Activated CD4-positive, alpha-beta T cell treated with anti-CD3 and anti-CD28 coated beads, Interleukin-10, Interleukin-2, amounts not matched to agents 100 ng/mL and 50 ng/mL, durations not matched to agents 16 hours and 8 hours (primary cell): ENCODE measurements around the gene PCBP2.
"Not testable (repeated sequence)": the region's sequence is repeated elsewhere in the genome, so short reads cannot be mapped to it uniquely, and the experiment has no call there.

Experiments used
- DNase-seq: peaks from one replicate; pipeline ENCODE4 v3.0.0-alpha.2; 2020

Gene PCBP2

DNA sequence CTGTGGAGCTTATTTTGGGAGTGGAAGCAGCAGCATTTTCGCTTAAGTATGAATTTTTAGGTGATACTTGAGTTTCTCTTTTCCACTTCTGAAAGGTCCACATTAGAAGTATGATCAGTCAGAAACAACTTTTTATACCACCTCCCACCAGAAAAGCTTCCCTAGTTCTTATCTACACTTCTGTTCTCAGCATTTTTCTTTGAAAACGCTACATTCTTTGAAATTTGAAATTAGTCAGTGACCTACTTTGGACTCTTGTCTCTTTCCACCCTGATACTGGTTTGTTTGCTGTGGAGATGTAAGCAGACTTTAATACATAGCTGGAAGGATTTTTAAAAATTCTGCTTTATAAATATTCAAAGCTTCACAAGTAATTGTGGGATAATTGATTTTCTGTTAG, 22.2 kb downstream of the PCBP2 start:
- no peak for DNase-seq

DNA sequence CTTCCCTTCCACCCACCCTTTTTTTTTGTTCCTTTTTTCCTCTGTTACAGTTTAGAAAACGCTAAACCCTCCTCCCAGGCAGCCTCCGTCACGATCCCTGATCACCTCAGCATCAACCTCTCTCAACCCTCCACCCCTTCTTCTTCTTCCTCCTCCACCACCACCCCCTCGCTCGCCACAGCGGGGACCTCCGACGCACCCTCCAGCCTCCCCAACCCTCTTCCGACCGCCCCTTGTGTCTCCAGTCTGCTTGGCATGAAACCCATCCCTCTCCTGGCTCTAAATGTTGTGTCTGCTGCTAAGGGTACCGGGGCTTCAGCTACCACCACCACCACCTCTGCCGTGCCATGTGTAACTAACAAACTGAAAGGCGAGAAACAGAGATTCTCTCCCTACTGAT, 22.9 kb downstream of the PCBP2 start:
- DNase-seq: no peak

DNA sequence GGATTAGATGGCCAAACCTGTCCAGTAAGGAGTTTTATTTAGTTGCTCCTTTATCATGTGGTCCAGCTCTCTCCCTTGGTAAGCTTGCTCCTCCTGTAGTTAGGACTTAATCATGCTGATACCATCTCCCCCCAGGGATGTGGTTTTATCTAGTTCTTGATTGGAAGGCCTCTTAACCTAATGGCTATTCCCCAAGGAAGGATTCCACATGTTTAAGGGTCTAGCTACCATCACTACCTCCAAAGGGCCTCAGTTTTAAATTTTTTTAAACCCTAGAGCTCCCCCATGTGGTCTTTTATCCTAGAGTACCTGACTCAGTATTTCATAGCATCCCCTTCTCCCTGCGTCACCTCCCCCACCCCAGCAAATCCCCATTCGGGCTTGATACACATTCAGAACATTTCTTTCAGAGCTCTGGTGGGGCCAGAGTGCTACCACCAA, 24.9 kb downstream of the PCBP2 start:
- no peak for DNase-seq

DNA sequence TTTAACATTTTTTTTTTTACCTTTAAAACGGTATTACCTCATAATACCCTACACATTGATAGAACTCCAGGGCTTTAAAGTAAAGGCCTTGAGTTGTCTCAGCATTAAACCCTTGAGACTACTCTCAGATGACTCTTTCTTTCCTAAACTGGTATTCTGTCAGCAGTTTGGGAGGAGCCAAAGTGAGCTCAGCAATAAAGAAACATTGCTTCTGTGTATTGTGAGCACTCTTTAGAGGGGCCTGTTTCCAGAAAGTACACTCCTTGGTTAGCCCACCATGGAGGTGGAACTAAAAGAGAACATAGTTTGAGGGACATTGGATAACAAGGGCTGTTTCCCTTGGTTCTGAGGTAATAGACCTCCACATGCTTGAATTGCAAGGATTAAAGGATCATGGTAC, 27.0 kb downstream of the PCBP2 start:
- no peak for DNase-seq

DNA sequence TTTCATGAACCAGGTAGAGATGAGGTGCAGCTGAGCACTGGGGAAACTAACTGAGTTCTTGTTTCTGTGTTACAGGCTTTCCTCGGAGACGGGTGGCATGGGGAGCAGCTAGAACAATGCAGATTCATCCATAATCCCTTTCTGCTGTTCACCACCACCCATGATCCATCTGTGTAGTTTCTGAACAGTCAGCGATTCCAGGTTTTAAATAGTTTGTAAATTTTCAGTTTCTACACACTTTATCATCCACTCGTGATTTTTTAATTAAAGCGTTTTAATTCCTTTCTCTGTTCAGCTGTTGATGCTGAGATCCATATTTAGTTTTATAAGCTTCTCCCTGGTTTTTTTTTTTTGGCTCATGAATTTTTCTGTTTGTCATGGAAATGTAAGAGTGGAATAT, 27.4 kb downstream of the PCBP2 start:
- no peak for DNase-seq

DNA sequence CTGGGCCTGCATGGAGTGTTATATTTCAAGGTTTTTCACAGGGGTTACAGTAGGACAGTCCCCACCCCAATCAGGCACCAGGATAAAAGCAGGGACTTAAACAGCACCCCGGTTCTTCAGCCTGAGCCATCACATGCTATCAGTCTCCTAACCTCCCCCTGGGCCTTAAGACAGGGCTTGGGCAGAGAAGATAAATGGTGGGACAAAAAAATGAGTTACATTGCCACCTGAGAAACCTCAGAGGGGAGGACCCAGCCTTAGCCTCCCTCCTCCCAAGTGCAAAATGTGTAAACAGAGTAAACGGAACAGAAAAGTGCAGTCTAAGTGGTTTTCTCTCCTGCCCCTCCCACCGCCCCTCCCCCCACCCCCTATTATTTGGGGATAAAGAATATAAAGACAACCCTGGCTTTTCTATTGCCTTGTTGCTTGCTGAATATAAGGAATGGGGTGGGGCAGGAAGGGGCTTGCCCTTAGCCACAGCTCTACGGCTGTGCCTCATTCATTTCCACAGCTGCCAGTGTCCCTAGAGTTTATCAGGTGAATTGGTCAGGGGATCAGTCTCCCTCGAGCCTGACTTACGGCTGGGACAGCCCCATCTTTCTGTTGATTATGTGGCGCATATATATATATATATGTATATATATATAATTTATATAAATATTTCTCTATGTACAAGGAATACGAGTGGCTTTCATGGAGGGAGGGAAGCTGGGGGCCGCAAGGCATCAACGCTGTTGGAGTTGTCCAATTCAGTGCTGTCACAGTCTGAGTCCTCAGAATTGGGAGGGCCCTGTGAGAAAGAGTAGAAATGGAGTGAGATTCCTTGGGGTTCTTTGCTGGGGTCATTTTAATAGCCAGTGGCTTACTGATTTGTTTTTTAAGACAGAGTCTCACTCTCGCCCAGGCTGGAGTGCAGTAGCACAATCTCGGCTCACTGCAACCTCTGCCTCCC, 28.9 kb downstream of the PCBP2 start:
- DNase-seq: no peak

DNA sequence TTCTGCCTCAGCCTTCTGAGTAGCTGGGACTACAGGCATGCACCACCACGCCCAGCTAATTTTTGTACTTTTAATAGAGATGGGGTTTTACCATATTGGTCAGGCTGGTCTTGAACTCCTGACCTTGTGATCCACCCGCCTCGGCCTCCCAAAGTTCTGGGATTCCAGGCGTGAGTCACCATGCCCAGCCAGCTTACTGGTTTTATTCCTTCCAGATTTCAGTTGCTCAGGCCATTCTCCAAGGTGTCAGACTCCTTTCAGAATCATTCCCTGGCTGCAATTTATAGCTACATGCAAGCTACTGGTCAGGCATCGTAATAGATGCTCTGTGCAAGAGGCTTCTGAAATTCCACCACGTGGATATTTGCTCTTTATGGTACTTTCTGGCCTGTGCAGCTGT, 29.6 kb downstream of the PCBP2 start:
- DNase-seq: not testable (repeated sequence)

DNA sequence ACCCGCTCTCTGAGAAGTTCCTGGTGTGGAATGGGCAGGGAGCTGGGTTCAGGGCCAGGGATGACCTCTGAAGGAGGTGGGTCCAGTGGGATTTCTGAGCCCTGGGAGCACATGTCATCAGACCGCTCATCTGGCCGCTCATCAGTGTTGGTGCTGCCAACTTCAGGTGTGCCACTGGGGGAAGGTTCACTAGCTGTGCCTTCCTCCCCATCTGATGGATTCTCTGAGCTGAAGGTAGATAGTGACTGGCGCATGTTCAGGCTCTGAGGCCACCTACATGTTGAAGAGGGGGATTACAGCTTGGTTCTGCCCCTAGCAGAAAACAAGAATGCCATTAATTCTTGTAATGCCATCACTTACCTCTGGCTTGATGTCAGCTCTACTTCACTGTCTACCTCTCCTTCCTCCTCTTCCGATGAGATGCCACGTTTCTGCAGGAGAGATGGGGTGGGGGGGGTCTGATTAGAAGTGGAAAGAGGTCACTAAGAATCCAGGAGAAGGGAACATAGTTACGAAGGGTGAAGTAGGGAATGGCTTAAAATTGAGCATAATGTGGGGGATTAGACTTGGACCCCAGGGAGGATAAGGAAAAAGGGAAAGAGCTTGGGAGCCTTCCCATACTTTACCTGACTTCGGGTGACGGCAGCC, 30.2 kb downstream of the PCBP2 start:
- no peak for DNase-seq

DNA sequence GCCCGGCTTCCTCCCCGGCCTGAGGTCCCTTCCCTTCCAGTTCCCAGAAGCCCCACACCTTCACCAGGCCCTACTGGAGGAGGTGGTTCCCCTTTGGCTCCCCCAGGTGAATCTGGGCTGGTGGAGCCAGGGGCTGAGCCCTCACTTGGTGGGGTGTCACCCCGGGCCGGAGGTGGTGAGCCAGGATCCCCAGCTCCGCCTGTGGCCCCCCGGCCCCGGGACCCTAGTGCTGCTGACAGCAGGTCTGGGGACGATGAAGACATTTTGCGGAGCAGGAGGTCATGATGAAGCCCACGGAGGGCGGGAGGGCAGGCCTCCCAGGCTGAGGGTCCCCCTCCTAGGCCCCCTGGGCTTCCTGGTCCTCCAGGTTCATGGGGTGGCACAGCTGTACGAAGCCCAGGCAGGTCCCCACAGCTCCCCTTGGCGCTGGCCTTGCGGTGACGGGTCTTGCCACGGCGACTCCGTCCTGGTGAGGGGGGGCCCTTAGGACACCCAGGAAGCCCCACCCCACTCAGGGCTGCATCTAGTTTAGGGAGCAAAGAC, 30.8 kb downstream of the PCBP2 start:
- DNase-seq: no peak

DNA sequence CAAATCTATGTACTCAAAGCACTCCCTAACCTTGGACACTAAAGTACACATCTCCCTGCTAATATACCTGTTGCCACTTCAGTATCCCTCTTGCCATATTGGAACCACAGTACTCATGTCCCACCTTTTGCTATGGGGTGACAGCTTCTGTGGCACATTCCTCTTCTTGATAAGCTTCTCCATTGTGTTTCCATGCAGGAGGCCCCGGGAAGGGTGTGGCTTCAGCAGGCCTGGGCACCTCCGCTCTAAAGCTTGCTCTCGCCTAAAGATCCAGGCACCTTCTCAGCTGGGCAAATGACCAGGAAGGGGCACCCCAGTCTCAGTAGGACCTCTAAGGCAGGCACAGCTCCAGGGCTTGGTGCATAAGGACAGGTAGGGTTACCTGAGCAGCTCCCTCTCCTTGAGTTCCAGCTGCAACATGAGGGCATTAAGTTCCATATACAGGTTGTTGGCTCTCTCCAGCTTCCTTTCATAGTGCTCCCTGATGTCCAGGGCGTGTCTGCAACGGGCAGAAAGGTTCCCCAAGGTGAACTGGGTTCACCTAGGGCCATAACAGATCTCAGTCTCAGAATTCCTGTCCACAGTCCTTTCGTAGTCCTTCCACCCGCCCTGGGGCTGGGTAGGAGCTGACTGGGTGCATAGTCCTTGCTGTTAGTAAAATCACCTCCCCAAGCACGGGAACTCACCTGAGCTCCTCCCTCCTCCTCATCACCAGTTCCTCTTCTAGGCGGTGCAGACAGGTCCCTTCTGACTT, 31.5 kb downstream of the PCBP2 start:
- no peak for DNase-seq

DNA sequence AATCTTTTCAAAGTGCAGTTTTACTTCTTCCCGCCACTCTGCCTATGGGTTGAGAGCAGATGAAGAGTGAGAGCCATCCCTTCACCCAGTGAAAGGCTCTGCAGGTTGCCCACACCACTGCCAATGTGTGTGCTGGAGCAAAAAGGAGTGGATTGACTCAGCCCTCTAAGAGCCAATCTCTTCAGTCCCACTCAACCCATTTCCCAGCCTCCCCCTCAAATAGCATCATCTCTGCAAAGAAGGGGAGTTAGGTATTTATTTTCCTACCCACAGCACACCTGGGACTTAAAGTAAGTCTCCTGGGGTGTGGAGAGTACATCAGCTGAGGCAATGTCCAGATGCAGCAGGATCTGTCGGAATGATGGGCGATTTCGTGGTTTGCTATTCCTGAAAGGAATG, 32.1 kb downstream of the PCBP2 start:
- DNase-seq: no peak

DNA sequence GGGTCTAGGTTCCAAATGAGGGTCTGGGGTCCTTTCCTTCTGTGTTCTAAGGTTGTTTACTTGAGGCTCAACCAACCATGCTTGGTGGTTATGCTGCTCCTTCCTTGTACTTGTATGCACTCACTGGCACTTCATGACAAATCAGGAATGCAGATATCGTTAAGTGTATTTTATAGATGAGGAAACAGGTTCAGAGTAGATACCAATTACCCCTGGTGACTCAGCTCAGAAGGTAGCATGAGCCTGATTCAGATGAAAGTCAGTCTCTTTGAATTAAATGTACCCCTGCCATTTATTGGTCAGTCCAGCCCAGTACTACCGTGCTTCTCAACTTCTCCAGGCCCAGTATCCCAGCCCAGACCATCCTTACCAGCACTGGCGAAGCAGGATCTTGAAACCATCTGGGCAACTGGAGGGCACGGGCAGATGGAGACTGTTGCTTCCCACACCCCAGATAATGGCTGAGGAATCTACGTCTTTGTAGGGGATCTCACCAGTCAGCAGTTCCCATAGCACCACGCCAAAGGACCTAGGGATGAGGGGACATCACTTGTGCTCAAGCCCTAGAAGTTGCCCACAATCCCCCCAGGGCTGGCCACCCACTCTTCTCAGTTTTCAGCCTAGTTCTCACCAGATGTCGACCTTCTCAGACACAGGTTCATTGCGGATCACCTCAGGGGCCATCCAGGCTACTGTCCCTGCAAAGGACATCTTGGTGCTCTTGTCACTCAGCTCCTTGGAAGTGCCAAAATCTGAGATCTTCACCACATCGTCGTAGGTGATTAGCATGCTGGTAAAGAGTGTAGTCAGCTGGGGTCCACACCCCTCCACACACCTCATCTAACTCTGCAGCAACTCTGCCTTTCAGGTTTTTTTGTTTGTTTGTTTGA, 33.0 kb downstream of the PCBP2 start:
- DNase-seq: no peak

DNA sequence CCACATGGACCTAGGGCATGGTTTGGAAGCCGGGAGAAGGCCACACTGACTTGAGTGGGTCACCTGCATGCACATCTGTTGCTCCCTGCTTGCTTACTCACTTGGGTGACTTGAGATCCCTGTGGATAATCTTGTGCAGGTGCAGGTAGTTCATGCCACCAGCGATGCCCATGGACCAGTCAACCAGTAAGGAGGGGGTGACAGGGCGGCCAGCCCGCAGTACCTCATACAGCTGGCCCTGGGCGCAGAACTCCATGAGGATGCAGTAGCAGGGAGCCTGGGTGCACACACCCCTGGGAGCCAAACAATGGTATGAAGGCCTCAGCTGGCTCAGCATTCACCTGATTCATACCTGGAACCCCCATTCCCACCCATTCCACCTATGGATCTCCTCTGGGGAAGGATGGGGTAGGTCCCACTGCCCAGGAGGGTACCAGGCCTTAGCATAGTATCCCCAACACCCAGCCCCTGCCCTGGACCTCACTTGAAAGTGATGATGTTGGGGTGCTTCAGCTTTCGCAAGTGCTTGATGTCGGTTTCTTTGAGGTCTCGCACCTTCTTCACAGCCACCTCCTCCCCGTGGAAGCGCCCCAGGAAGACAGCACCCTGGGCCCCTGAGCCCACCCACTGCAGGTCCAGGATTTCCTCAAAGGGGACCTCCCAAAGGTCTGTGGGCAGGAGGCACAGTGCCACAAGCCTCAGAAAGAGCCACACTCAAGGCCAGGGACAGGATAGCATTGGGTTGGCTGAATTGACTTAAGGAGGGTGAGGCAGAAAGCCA, 34.2 kb downstream of the PCBP2 start:
- DNase-seq: no peak

DNA sequence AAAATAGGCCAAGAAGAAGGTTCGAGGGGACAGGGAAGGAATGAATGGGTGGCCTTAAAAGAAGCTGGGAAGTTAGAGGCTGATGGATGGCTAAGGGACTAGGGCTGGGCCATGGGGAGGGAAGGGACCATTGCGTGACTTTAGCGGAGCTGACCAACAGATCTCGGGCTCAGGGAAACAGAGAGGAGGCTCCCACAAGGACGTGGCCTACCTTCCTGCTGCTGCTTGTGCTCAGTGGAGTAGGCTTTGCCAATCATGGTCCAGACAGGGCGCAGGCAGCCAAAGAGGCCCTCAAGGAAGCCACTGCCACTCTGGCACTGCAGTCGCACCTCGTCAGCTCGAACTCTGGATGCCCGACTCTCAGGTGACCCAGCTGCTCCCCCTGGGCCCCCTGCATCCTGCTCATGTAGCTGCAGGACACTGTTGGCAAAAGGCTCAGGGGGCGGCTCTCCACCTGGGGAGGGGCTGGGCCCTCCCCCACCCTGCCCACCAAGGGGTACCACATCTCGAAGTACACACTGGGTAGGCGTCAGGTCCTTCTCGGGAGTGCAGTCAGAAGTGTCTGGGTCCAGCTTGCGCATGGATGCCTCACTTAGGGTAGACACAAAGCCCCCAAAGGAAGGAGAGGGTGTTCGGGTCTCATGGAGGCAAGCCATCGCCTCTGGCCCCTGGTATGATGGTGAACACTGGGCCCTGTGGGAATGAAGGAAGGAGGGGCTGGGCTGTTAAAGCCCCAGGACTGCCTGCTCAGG, 35.0 kb downstream of the PCBP2 start:
- DNase-seq: no peak

DNA sequence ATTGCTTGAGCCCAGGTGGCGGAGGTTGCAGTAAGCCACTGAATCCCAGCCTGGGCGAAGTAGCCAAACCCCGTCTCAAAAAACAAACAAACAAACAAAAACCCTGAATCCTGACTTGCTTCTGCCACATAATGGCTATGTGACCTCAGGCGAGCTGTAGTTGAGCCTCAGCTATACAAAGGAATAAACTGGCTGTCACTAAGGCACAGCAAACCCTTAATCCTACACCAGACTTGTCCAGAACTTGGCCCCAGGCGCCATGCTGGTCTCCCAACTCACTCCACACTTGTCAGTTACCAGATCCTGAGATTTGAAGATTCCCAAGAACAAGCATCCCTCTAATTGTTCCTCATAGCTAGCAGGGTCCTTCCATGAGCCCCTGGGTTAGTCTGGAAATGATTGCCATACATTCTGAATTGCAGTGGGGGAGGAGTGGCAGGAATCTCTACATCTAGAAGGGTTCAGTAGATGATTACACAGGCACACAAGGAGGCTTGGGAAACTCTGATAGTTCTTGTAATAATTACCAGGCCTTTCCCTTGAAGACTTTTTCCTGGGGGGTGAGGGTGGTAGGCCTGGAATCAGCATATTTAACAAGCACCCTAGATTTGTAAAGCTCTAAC, 37.5 kb downstream of the PCBP2 start:
- DNase-seq: no peak

DNA sequence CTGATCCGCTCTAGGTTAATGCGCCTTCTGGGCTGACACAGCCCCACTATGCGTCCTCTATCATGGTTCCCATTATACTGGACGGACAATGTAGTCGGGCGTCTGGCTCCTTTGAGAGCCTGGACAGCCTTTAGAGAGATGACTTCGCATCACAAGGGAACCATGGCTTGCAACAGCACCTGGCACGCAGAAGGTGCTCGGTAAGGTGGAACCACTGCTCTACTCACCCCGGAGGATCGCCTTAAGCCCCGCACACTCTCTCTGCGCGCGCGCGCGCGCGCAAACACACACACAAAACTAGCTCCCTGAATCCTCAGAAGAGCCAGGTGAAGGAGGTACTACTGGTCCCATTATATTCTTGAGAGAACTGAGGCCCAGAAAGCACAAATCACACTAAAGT, 40.3 kb downstream of the PCBP2 start:
- DNase-seq: no peak

DNA sequence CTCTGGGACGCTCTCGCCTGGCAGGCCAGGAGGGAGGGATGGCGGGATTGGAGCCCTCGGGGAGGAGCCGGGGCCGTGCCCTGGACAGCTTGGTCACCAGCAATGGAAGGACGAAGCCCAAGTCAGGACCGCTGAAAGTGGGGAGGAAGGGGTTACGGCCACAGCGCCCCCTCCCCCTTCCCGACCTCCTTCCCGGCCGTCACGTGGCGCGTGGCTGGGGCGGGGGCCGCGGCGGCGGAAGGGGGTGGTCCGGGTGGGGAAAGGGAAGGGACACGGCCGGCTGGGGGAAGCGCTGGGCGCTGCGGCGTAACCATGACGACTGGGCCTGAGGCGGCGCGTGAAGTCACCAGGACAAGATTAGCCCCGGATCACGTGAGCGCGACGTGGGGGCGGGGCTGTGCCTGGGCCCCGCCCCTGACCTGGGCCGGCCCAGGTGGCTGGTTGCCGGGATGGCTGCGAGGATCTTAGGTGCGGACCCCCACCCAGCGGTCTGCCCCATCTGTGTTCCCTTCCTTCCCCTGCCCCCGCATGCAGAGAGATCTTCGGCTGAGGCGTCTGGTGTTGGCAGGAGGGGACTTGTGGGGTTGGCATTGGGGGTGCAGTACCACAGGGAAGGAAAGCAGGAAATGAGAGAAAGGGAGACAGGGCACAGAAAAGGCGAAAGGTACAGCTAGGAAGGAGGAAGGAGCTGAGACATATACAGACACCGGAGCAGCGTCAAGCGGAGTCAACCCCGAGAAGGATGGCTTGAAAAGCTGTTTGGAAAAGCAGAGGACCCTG, 41.1 kb downstream of the PCBP2 start:
- DNase-seq: peak; percentile 90

DNA sequence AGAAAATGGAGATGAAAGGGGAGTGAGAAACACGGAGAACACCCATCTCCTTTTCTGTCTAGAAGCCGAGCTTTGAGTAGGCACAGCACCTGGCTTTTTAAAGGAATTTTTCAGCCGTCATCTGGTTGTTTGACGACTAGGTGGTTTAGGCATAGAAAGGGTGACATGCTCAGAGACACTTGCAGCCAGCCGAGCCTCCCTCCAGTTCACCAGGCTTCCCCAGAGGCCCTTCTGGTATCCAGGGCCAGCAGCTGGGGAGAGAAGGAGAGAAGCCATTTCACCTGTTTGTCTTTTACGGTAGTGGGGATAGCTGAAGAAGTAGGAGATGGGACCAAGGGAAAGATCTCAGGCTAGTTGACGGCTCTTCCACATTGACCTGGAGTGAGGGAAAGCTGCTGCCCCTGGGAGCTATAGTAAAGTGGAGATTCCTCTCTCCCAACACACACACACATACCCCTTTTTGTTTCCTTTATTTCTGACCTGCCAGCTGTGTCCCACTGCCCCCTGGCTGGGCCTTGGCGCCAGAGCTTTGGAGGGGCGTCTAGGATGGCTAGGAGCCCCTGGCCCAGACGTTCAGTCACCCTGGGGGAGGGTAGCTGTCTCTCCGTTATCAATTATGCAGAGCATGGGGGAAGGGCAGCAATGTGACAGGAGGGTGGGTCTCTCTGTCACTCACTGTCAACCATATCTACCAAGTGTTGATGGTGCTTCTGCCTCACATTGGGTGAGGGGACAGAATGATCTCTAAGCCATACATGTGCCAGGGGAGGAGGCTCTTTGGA, 41.9 kb downstream of the PCBP2 start:
- DNase-seq: no peak
